Panc1 (cell line): ENCODE measurements around the gene WDR35. TPM values are rescaled to one million over a fixed set of nuclear protein-coding genes. Genes with fewer than 3 reads are reported as not detected.

Source experiments
- ATAC-seq: fragments of 200-7000 bp; cut with Tn5 transposase; 2 replicates; pipeline ENCODE4 v1.9.1; 2020; ENCODE audit warnings: mild to moderate bottlenecking, moderate library complexity
- BruUV-seq: library from RNA; stranded (reverse); fragments of 400-500 nt; replicated peaks from 2 replicates; lab custom pipeline; 2021; lab: Mats Ljungman, UMichigan
- CTCF ChIA-PET: fragments of 300-600 bp; sonication (Branson Sonifier 250); formaldehyde crosslinking; loops from one replicate; lab custom pipeline; 2022; ENCODE audit warnings: antibody characterized with exemption; lab: Charles Lee
- POLR2A ChIA-PET: fragments of 300-600 bp; sonication (Branson Sonifier 250); formaldehyde crosslinking; loops from one replicate; lab custom pipeline; 2022; ENCODE audit warnings: antibody characterized with exemption; lab: Charles Lee
- DNase-seq: peaks from one replicate; pipeline ENCODE4 v3.0.0-alpha.2; 2010; ENCODE audit warnings: low read depth, low spot score
- H3K27ac ChIP-seq: 2 replicates; pipeline ENCODE4 v1.5.1; 2011; ENCODE audit warnings: mild to moderate bottlenecking, low read length, inconsistent platforms
- H3K27me3 ChIP-seq: fragments of 200-500 bp; sonication (Bioruptor generic); 2 replicates; pipeline ENCODE4 v1.6.0; 2014; ENCODE audit warnings: low read length, inconsistent platforms; ENCODE audit not compliant: control insufficient read depth, insufficient read depth
- H3K36me3 ChIP-seq: fragments of 200-500 bp; sonication (Bioruptor generic); 2 replicates; pipeline ENCODE4 v1.5.1; 2014; ENCODE audit warnings: inconsistent platforms, mild to moderate bottlenecking, low read length, moderate library complexity; ENCODE audit not compliant: control insufficient read depth, insufficient read depth
- H3K4me1 ChIP-seq: 2 replicates; pipeline ENCODE4 v1.5.1; 2011; ENCODE audit warnings: inconsistent platforms, mild to moderate bottlenecking, low read length, moderate library complexity; ENCODE audit not compliant: control insufficient read depth, insufficient read depth
- H3K4me3 ChIP-seq, 2 experiments: 2 replicates each; pipeline ENCODE4 v1.5.1; 2011 to 2012; ENCODE audit warnings: low read depth in 2 of 2, low read length in 2 of 2, mild to moderate bottlenecking in 2 of 2, inconsistent platforms in 1 of 2, moderate library complexity in 1 of 2
- H3K9me3 ChIP-seq: fragments of 200-500 bp; sonication (Bioruptor generic); 2 replicates; pipeline ENCODE4 v1.5.1; 2014; ENCODE audit warnings: low read depth, mild to moderate bottlenecking, inconsistent platforms, low read length, moderate library complexity; ENCODE audit not compliant: control insufficient read depth, insufficient read depth
- CTCF ChIP-seq: fragments of 450-650 bp; IDR thresholded peaks from 2 replicates; pipeline ENCODE4 v1.5.1; 2017; ENCODE audit warnings: mild to moderate bottlenecking
- POLR2AphosphoS5 ChIP-seq: IDR thresholded peaks from 2 replicates; pipeline ENCODE4 v1.6.1; 2012; ENCODE audit warnings: mild to moderate bottlenecking, low read depth, low read length, moderate library complexity
- REST ChIP-seq, 2 experiments: IDR thresholded peaks; 2 replicates each; pipeline ENCODE4 v1.6.1; 2011 to 2012; ENCODE audit warnings: low read depth in 2 of 2, control low read depth in 1 of 2, low read length in 1 of 2, mild to moderate bottlenecking in 1 of 2, moderate library complexity in 1 of 2; ENCODE audit not compliant: insufficient read depth in 1 of 2
- SIN3A ChIP-seq: IDR thresholded peaks from 2 replicates; pipeline ENCODE4 v1.6.1; 2012; ENCODE audit warnings: low read depth, mild to moderate bottlenecking, low read length, moderate library complexity, borderline replicate concordance; ENCODE audit not compliant: insufficient read depth
- TCF7L2 ChIP-seq: IDR thresholded peaks from 2 replicates; pipeline ENCODE4 v1.6.1; 2011; ENCODE audit warnings: mild to moderate bottlenecking, low read depth, low read length, inconsistent platforms
- in situ Hi-C: cut with HindIII; loops from 2 replicates; pipeline ENCODE4 v1.10.0; 2016; ENCODE audit warnings: low sequenced_read_pairs, low pct_unique_long_range_greater_than_20kb
- intact Hi-C: fragments of 100-400 bp; cut with micrococcal nuclease; formaldehyde crosslinking; loops from one replicate; pipeline ENCODE4 v1.10.0; 2022; ENCODE audit not compliant: unreplicated experiment
- total RNA-seq: library from RNA; stranded (reverse); gene quantifications from one replicate; pipeline ENCODE4 v1.2.1, GENCODE V29; 2021; ENCODE audit not compliant: unreplicated experiment

The WDR35 gene
- total RNA-seq, 1 experiment from 2014 or later: 13.8 TPM

- intact Hi-C loops (no loop called here), in situ Hi-C loops (no loop called here)
- BruUV-seq: no TSS peak
- no peaks in the 10 kb centered on the region for H3K36me3 ChIP-seq
- H3K27me3 ChIP-seq: no peaks in the 10 kb centered on the region
- no peaks in the 10 kb centered on the region for H3K4me1 ChIP-seq
- H3K9me3 ChIP-seq: no peaks in the 10 kb centered on the region
- TF ChIP-seq CTCF (no peak), TCF7L2 (no peak), POLR2AphosphoS5 (no peak), SIN3A (no peak), REST (IDR thresholded peaks at IDR 0.05; ENCODE audit: insufficient read depth in 1 of 2, low read depth in 2 of 2, low read length in 1 of 2) (no peak)
- CTCF ChIA-PET: no interaction called here
- H3K27ac ChIP-seq: no peak overlapping the region
- POLR2A ChIA-PET: interaction anchor here (0.6 kb wide), 1 partner anchor 8 kb away, joined by 3 read pairs; no protein-coding TSS in a partner anchor
- ATAC-seq (no peak), DNase-seq (no peak)
- H3K4me3 ChIP-seq: no peak overlapping the region
Measured at GRCh38 chr2:20005067-20005627, 15.2 kb upstream of the WDR35 start.

- intact Hi-C loops (no loop called here), in situ Hi-C loops (no loop called here)
- ChIA-PET POLR2A (no interaction called here), CTCF (no interaction called here)
- H3K4me3 ChIP-seq: no peak overlapping the region
- no peak for ATAC-seq
- no peak for DNase-seq
- H3K27ac ChIP-seq: no peak overlapping the region
- BruUV-seq: no TSS peak
- no peak for TF ChIP-seq CTCF
- no peak for TF ChIP-seq TCF7L2
- TF ChIP-seq REST (IDR thresholded peaks at IDR 0.05; ENCODE audit: insufficient read depth in 1 of 2, low read depth in 2 of 2, low read length in 1 of 2): no peak
- no peaks in the 10 kb centered on the region for H3K9me3 ChIP-seq
- no peaks in the 10 kb centered on the region for H3K27me3 ChIP-seq
- no peaks in the 10 kb centered on the region for H3K4me1 ChIP-seq
- no peaks in the 10 kb centered on the region for H3K36me3 ChIP-seq
Measured at GRCh38 chr2:20001361-20001863, 11.5 kb upstream of the WDR35 start.
